GM23248 (cell line): ENCODE results near the gene ZFP36L1. TPM values are rescaled to one million over a fixed set of nuclear protein-coding genes. Genes with fewer than 3 reads are reported as not detected.

Source experiments
- DNase-seq: peaks from one replicate; pipeline ENCODE4 v3.0.0-alpha.2; 2015
- H2AFZ ChIP-seq: fragments of 200-600 bp; sonication (generic); 2 replicates; pipeline ENCODE4 v1.6.1; 2016; ENCODE audit warnings: antibody characterized with exemption
- H3F3A ChIP-seq: fragments of 200-600 bp; sonication (generic); 2 replicates; pipeline ENCODE4 v1.6.1; 2016; ENCODE audit warnings: mild to moderate bottlenecking, antibody characterized with exemption, mixed run types; ENCODE audit not compliant: insufficient read depth
- H3K27ac ChIP-seq: fragments of 200-600 bp; sonication (generic); 2 replicates; pipeline ENCODE4 v1.5.1; 2016; ENCODE audit warnings: mild to moderate bottlenecking
- H3K27me3 ChIP-seq: fragments of 200-600 bp; sonication (generic); replicated peaks from 2 replicates; pipeline ENCODE4 v1.6.1; 2016; ENCODE audit warnings: mild to moderate bottlenecking; ENCODE audit not compliant: insufficient read depth
- H3K36me3 ChIP-seq: fragments of 200-600 bp; sonication (generic); 2 replicates; pipeline ENCODE4 v1.6.1; 2016; ENCODE audit warnings: low read depth, mild to moderate bottlenecking
- H3K4me1 ChIP-seq: fragments of 200-600 bp; sonication (generic); 2 replicates; pipeline ENCODE4 v1.6.1; 2016; ENCODE audit warnings: mild to moderate bottlenecking; ENCODE audit not compliant: insufficient read depth
- H3K4me2 ChIP-seq: fragments of 200-600 bp; sonication (generic); one replicate; pipeline ENCODE4 v1.6.1; 2016; ENCODE audit warnings: mild to moderate bottlenecking; ENCODE audit not compliant: unreplicated experiment
- H3K4me3 ChIP-seq: fragments of 200-600 bp; sonication (generic); 2 replicates; pipeline ENCODE4 v1.5.1; 2016; ENCODE audit warnings: mild to moderate bottlenecking
- H3K79me2 ChIP-seq: fragments of 200-600 bp; sonication (generic); 2 replicates; pipeline ENCODE4 v1.6.1; 2016; ENCODE audit warnings: mild to moderate bottlenecking; ENCODE audit not compliant: insufficient read depth
- H3K9ac ChIP-seq: fragments of 200-600 bp; sonication (generic); 2 replicates; pipeline ENCODE4 v1.6.1; 2016; ENCODE audit warnings: mild to moderate bottlenecking
- H3K9me2 ChIP-seq: fragments of 200-600 bp; sonication (generic); 2 replicates; pipeline ENCODE4 v1.6.1; 2016; ENCODE audit warnings: mixed run types, mild to moderate bottlenecking, moderate library complexity; ENCODE audit not compliant: insufficient read depth
- H3K9me3 ChIP-seq: fragments of 200-600 bp; sonication (generic); one replicate; pipeline ENCODE4 v1.6.1; 2017; ENCODE audit warnings: low read depth
- H4K20me1 ChIP-seq: fragments of 200-600 bp; sonication (generic); 2 replicates; pipeline ENCODE4 v1.6.0; 2016; ENCODE audit not compliant: insufficient read depth
- EZH2 ChIP-seq: fragments of 200-600 bp; sonication (generic); IDR thresholded peaks from 2 replicates; pipeline ENCODE4 v1.6.1; 2018; ENCODE audit warnings: antibody characterized with exemption, mild to moderate bottlenecking; ENCODE audit not compliant: insufficient read depth, poor library complexity, severe bottlenecking
- EZH2phosphoT487 ChIP-seq: fragments of 200-600 bp; sonication (generic); IDR thresholded peaks from 2 replicates; pipeline ENCODE4 v1.6.1; 2018; ENCODE audit warnings: antibody characterized with exemption, moderate library complexity, mild to moderate bottlenecking, low read depth; ENCODE audit not compliant: insufficient read depth
- WGBS, 2 experiments: methylation state at CpG; one replicate each; pipeline ENCODE4 v1.1.6; 2015 to 2017; ENCODE audit warnings: low lambda C conversion rate in 2 of 2, low coverage in 1 of 2; ENCODE audit errors: missing lambda C conversion rate in 2 of 2; 5-methylcytosine and 5-hydroxymethylcytosine counted together
- in situ Hi-C: fragments of 300-500 bp; cut with MboI; formaldehyde crosslinking; loops from 2 replicates; pipeline ENCODE4 v1.15.0; 2020
- polyA plus RNA-seq: library from polyadenylated mRNA; unstranded; fragments of >200 nt; fragmentation: Nextera tagmentation; extraction: Ambion mirVana; gene quantifications from 2 replicates; pipeline ENCODE4 v1.2.1, GENCODE V29; 2016
- total RNA-seq: library from RNA; depleted of rRNA; stranded (reverse); fragments of >200 nt; shearing (Covaris generic); gene quantifications from 2 replicates; pipeline ENCODE4 v1.2.3, GENCODE V29; 2014

ZFP36L1 gene
- total and polyA plus RNA-seq, 2 experiments from 2014 or later: 92.9 to 599 TPM

DNA sequence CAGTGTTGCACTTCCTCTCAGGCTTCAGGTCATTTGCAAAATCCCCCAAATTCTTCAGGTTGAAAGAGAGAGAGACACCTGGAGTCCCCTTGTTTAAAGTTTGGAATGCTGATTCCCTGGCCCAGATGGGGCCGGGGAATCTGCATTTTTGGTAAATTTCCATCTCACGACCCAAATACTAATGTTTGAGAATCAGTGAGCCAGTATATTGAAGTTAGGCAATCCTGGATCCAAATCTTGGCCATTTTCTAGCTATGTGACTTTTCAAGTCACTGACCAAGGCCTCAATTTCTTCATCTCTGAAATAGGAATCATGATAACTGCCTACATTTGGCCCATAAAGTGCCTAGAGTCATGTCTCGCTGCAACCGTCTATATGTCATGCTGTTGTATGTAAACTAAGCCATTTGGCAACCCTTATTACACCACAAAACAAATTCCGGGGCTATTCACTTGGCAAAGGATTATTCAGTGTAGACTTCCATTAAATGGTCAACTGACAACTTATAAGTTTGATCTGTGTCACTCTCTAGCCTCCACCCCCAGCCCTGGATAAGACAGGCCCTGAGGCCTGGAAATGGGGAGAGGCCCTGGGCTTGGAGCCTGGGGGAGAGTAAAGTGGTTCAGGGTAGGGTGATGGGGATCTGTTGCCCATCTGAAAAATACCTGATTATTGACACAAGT is 3.7 kb upstream of the ZFP36L1 start:
- peaks cover 37% of the 10 kb centered on the region for H3F3A ChIP-seq
- H3K4me1 ChIP-seq: peaks cover 5% of the 10 kb centered on the region; the same call in 1 of the 2 replicates
- peak overlapping the region; percentile 100 for H3K27ac ChIP-seq
- WGBS, 2 experiments: 42 to 47% methylated on average over 5 of the region's 5 CpGs
- no peaks in the 10 kb centered on the region for H3K9me2 ChIP-seq
- H3K36me3 ChIP-seq: peaks cover 7% of the 10 kb centered on the region; the same call in 1 of the 2 replicates
- H3K79me2 ChIP-seq: peaks cover 39% of the 10 kb centered on the region
- peak overlapping the region; percentile 99 for H3K9ac ChIP-seq
- TF ChIP-seq EZH2 (no peak), EZH2phosphoT487 (no peak)
- H3K4me2 ChIP-seq: peak overlapping the region; percentile 97
- peak overlapping the region; percentile 63 for H2AFZ ChIP-seq
- H3K4me3 ChIP-seq: peak overlapping the region; percentile 80
- peaks cover 3% of the 10 kb centered on the region; the same call in 1 of the 2 replicates for H4K20me1 ChIP-seq
- no peaks in the 10 kb centered on the region for H3K9me3 ChIP-seq
- in situ Hi-C loops: no loop called here
- H3K27me3 ChIP-seq: no peaks in the 10 kb centered on the region
- peak; percentile 31 for DNase-seq

DNA sequence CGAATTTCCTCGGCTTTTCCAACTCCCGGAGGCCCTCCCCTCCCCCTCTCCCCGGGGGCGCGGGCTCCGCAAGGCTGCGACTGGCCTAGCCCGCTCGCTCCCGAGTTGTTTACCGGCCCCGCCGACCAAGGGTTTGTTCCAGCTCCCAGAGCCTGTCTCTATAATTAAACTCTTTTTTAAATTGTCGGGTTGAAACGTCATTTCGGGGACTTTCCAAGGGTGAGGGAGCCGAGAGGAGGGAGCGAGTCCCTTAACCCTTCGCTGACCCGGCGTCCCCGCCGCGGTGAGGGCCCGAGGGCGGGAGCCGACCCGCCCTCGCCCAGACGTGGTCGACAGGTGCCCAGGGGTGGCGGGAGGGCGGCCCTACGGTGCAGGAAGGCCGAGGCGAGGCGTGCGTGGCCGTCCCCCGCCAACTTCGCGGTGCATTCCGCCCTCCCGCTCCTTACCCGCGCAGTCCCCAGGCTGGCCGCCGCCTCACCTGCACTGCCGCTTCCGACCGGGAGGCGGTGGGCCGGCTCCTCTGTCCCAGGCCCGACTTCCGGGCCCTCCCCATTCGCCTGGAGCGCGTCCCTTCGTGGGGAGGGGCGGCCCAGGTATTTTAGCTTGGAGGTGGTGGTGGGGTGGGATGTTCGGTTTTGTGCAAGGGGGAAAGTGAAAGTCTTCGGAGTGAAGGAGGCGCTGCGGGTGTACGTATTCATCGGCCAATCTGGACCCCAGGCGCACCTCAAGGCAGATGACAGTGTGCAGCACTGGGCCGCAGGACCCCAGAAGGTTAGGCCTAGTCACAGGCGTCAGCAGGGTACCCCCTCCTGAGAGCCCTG is 2.9 kb upstream of the ZFP36L1 start:
- Histone ChIP-seq H3K9me3 (no peaks in the 10 kb centered on the region), H2AFZ (peak overlapping the region; percentile 63), H3K27me3 (no peaks in the 10 kb centered on the region), H4K20me1 (peaks cover 9% of the 10 kb centered on the region; the same call in 1 of the 2 replicates), H3K4me2 (peak overlapping the region; percentile 97), H3K9ac (peak overlapping the region; percentile 99), H3K9me2 (no peaks in the 10 kb centered on the region), H3K36me3 (peaks cover 15% of the 10 kb centered on the region), H3K4me3 (peak overlapping the region; percentile 80), H3K4me1 (peaks cover 5% of the 10 kb centered on the region; the same call in 1 of the 2 replicates), H3K79me2 (peaks cover 46% of the 10 kb centered on the region), H3F3A (peaks cover 45% of the 10 kb centered on the region), H3K27ac (peak overlapping the region; percentile 100)
- in situ Hi-C loops: no loop called here
- peak; percentile 90 for DNase-seq
- WGBS, 2 experiments: 1% methylated on average over 60 to 69 of the region's 70 CpGs
- no peak for TF ChIP-seq EZH2phosphoT487
- no peak for TF ChIP-seq EZH2

DNA sequence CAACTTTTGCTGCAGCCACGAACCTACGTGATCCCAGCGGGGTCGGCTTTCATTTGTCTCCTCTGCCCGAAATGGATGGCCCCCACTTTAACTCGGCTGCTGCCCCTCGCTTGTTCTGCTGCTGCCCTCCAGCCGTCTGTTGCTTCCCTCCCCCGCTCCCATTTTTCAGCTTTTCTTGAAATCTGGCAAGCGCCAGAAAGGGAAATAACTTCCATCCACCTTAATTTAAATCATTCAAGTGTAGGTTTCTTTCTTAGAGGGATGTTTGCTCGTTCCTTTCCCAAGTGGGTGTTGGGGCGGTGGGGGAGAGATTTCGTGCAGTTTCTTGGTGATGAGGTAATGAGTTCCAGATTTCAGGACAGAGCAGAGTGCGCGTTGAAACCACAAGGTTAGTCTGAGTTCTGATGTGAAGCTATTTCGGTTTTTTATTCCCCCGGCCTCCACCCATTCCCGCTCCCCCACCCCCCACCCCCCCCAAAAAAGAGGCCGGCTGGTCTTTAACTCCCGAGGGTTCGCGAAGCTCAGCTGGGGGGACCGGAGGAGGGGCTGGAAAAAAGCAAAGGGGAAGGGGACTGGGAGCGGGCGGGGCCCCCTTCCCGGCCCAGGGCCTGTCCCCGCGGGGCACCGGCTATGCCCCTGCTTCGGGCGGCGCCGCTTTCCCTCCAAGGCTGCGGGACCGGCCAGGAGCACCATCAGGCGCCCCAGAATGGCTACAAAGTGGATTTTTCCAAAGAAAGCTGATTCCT is 2.2 kb upstream of the ZFP36L1 start:
- peak; percentile 93 for DNase-seq
- in situ Hi-C loops: no loop called here
- peak overlapping the region; percentile 97 for H3K4me2 ChIP-seq
- H3K4me3 ChIP-seq: peak overlapping the region; percentile 80
- H3K79me2 ChIP-seq: peaks cover 54% of the 10 kb centered on the region
- no peaks in the 10 kb centered on the region for H3K9me2 ChIP-seq
- H3K27me3 ChIP-seq: no peaks in the 10 kb centered on the region
- no peaks in the 10 kb centered on the region for H3K9me3 ChIP-seq
- peak overlapping the region; percentile 99 for H3K9ac ChIP-seq
- TF ChIP-seq EZH2phosphoT487 (no peak), EZH2 (no peak)
- peaks cover 13% of the 10 kb centered on the region; the same call in 1 of the 2 replicates for H4K20me1 ChIP-seq
- peak overlapping the region; percentile 100 for H3K27ac ChIP-seq
- 1% methylated on average over 22 to 36 of the region's 36 CpGs for WGBS, 2 experiments
- H3F3A ChIP-seq: peaks cover 53% of the 10 kb centered on the region
- 0 out of 2 replicates have a peak overlapping the region, but pooled peaks have one; percentile 63 for H2AFZ ChIP-seq
- H3K36me3 ChIP-seq: peaks cover 22% of the 10 kb centered on the region
- H3K4me1 ChIP-seq: peaks cover 5% of the 10 kb centered on the region; the same call in 1 of the 2 replicates
